Measurements from ENCODE around the gene SRP19. TPM values are rescaled to one million over a fixed set of nuclear protein-coding genes. Genes with fewer than 3 reads are reported as not detected.
"Not testable (repeated sequence)": the region's sequence is repeated elsewhere in the genome, so short reads cannot be mapped to it uniquely, and the experiment has no call there.

SRP19 gene
- total and polyA plus RNA-seq, 2 of the 8 experiments (the other 6 are each of a cell fraction or from before 2014, with no cell fraction given): 27.5 to 79.9 TPM

DNA sequence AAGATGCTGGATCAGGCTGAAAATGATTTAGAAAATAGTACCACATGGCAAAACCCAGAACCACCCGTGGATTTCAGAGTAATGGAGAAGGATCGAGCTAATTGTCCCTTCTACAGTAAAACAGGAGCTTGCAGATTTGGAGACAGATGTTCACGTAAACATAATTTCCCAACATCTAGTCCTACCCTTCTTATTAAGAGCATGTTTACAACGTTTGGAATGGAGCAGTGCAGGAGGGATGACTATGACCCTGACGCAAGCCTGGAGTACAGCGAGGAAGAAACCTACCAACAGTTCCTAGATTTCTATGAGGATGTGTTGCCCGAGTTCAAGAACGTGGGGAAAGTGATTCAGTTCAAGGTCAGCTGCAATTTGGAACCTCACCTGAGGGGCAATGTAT lies 31.0 kb downstream of the SRP19 start:
- not testable (repeated sequence) for H3K18ac ChIP-seq (ENCODE audit: extremely low read depth, low read length); H3K56ac ChIP-seq (replicated peaks; ENCODE audit: insufficient read length, low read depth, low read length); H2AK5ac ChIP-seq (ENCODE audit: low read depth, low read length); H2BK5ac ChIP-seq (ENCODE audit: low read depth, low read length); H4K8ac ChIP-seq (ENCODE audit: extremely low read depth, insufficient read depth, low read length); H2BK15ac ChIP-seq (ENCODE audit: low read length); H3K23me2 ChIP-seq (ENCODE audit: low read depth, low read length); H3K79me2 ChIP-seq (ENCODE audit: control insufficient read depth in 1 of 2, insufficient read depth in 2 of 2, low read length in 2 of 2); H3K4me1 ChIP-seq (replicated peaks in 1 of 4; ENCODE audit: control insufficient read depth in 3 of 4, insufficient read depth in 4 of 4, low read length in 3 of 4); H4K5ac ChIP-seq (ENCODE audit: insufficient read length, low read depth, low read length); H3K4me3 ChIP-seq (ENCODE audit: extremely low read depth in 1 of 4, insufficient read depth in 2 of 4, low read depth in 3 of 4, low read length in 4 of 4); H3K79me1 ChIP-seq (ENCODE audit: low read depth, low read length); H2BK12ac ChIP-seq (ENCODE audit: low read depth, low read length); H3K4ac ChIP-seq (replicated peaks; ENCODE audit: insufficient read length, low read depth, low read length); H4K20me1 ChIP-seq (replicated peaks in 1 of 2; ENCODE audit: control insufficient read depth in 1 of 2, insufficient read depth in 2 of 2, low read length in 2 of 2); H3K9me3 ChIP-seq (ENCODE audit: insufficient read depth in 2 of 2, low read depth in 1 of 2, low read length in 1 of 2); H3K14ac ChIP-seq (ENCODE audit: insufficient read length); H3K36me3 ChIP-seq (ENCODE audit: control insufficient read depth in 2 of 4, insufficient read depth in 4 of 4, low read length in 3 of 4); H3K4me2 ChIP-seq (ENCODE audit: insufficient read depth in 1 of 2, low read depth in 2 of 2, low read length in 2 of 2); H3K27me3 ChIP-seq (replicated peaks in 1 of 4; ENCODE audit: control insufficient read depth in 3 of 4, extremely low read depth in 1 of 4, insufficient read depth in 3 of 4, low read length in 3 of 4); H3K27ac ChIP-seq (ENCODE audit: low read depth, low read length); H2BK20ac ChIP-seq (ENCODE audit: low read length); H3K23ac ChIP-seq (ENCODE audit: insufficient read length); H3K9ac ChIP-seq (replicated peaks in 1 of 4; ENCODE audit: extremely low read depth in 1 of 4, low read depth in 3 of 4, low read length in 3 of 4); H2BK120ac ChIP-seq (replicated peaks; ENCODE audit: low read depth, low read length); DNase-seq (ENCODE audit: low read depth in 1 of 2, low spot score in 2 of 2); FAIRE-seq; H2AFZ ChIP-seq (ENCODE audit: low read length); H4K91ac ChIP-seq (replicated peaks; ENCODE audit: insufficient read length, low read length)
- WGBS, 2 experiments (ENCODE audit: extremely low coverage in 1 of 2, insufficient coverage in 1 of 2, insufficient read length in 1 of 2, insufficient replicate concordance in 2 of 2, low coverage in 1 of 2, low lambda C conversion rate in 2 of 2, missing lambda C conversion rate in 1 of 2): 90% methylated on average over 8 of the region's 8 CpGs; no CpG with 5 or more reads in 1 of the 2 experiments
- CTCF ChIA-PET (ENCODE audit: partially characterized antibody): interaction anchor here (1.6 kb wide), 1 partner anchor 44 kb away, joined by 4 read pairs; no protein-coding TSS in a partner anchor
- POLR2A ChIA-PET (ENCODE audit: partially characterized antibody): interaction anchor here (1.6 kb wide), 1 partner anchor 9 kb away, joined by 6 read pairs; no protein-coding TSS in a partner anchor
